DOHH2 (cell line): ENCODE data around the gene NPIPA3.
"Not testable (repeated sequence)": the region's sequence is repeated elsewhere in the genome, so short reads cannot be mapped to it uniquely, and the experiment has no call there.

Experiments
- CTCF ChIP-seq: fragments of 200-600 bp; sonication (generic); IDR thresholded peaks from one replicate; pipeline ENCODE4 v1.5.1; 2014; ENCODE audit warnings: antibody characterized with exemption, mild to moderate bottlenecking, low read depth, low read length; ENCODE audit not compliant: poor library complexity, severe bottlenecking
- EZH2phosphoT487 ChIP-seq: fragments of 200-600 bp; sonication (generic); IDR thresholded peaks from 2 replicates; pipeline ENCODE4 v1.6.1; 2017; ENCODE audit warnings: borderline replicate concordance, mild to moderate bottlenecking, antibody characterized with exemption, low read length, moderate library complexity, mixed read lengths

- TF ChIP-seq CTCF, EZH2phosphoT487: not testable (repeated sequence)
These were observed 37.7 kb downstream of the NPIPA3 start for GRCh38 chr16:14740832-14741385.
